H54 (cell line): ENCODE measurements around the gene CACNA1E.

ENCODE experiments used
- DNase-seq: peaks from one replicate; pipeline ENCODE4 v3.0.0; 2011; ENCODE audit warnings: low spot score, mixed read lengths; ENCODE audit not compliant: insufficient read length
- FAIRE-seq: peaks from 3 replicates; lab custom pipeline; 2011; peaks lifted over from hg19 to GRCh38; lab: Jason Lieb, UNC
- POLR2A ChIP-seq: IDR thresholded peaks from 2 replicates; pipeline ENCODE4 v1.6.1; 2011; ENCODE audit warnings: low read depth, mild to moderate bottlenecking, low read length

CACNA1E gene

DNA sequence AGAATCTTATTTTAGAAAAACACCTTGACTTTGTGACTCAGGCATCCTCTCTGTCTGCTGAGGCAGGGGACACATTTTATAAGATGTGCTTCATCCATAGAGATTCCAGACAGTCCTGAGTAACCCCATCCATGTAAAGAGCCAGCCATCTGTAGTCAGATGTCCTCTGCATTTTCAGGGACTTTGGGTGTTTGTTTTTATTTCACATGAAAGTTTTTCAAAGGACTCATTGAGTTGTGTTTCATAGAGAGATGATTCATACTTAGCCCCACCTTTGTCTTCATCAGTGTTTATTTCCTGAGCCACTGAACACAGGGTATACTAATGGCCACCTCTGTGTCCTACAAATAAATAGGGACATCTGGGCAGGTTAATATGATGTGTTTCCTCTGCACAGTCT is 280.4 kb downstream of the CACNA1E start:
- no peak for DNase-seq
- no peak for TF ChIP-seq POLR2A

DNA sequence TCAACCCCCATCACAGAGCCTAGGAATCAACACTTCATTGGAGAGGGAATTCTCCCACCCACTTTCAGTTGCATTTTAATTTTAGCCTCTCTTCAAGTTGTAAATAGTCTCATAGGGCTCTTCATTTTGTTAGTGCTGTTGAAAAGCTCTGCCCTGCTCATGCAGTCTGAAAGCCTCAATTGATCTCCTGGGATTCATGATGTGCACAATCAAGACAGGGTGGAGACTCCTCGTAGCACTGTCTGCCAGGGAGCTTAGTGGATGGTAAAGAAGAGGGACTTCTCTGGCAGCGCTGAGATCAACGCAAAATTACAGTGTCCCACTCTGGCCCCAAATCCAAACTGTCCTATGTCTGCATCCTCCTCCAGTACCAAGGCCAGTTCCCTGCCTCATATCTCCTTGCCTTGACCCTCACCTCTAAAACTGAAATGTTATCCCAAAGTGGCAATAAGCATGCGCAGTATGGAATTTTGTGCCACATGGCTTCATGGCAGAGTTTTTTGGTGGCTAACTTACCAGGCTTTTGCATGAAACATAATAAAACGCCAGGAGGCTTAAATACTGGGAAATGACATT is 282.2 kb downstream of the CACNA1E start:
- FAIRE-seq (no peak), DNase-seq (no peak)
- no peak for TF ChIP-seq POLR2A

More for the DNA sequence above, 280.4 kb downstream of the CACNA1E start:
- FAIRE-seq = no peak

DNA sequence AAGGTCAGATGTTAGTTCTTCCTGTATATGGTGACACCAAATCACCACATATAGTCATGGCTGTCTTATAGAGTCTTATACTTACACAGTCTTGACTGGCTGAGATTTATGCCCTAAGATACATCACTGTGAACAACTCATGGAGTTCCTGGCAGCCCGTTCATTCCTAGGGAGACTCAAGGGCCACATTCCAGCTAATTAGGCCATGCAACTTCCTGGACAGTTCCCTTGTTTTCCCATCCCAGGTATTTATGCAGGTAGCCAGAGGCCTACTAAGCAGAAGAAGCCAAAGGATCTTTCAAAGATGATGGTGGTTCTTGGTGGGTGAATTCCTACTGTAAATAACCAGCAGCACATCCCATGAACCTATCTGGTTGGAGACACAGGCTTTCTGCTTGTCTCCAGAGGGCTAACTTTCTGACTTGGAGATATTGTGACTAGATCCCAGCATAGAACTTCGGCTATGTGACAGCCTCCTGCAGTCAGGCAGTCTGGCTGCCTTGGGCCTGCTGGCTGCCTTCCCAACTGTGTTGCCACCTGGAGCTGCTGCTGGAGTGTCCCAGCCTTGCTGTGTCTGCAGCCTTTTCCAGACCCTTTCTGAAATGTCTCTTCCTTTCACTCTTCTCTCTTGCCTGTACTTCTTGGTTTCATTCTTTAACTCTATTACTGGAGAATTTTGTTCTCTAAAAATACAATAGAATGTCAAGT is 283.8 kb downstream of the CACNA1E start:
- TF ChIP-seq POLR2A = no peak
- FAIRE-seq (no peak), DNase-seq (no peak)

GRCh38 chr1:181768211-181768929 is 285.1 kb downstream of the CACNA1E start:
- no peak for FAIRE-seq
- TF ChIP-seq POLR2A = no peak
- DNase-seq = no peak

DNA sequence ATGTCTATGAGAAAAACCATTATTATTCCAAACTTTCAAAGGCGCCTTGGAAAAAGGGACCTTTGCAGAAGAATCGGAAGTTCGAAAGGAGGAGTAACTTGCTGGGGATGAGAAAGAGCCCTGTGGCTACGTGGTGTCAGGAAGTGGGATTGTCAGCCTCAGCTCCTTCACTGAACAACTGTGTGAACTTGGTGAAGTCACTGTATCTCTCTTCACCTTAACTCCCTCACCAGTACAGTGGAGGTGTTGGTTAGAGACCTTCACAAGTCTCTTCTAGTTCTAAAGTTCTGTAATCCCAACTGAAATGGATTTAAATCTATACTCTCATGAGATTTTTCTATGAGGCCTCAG is 285.6 kb downstream of the CACNA1E start:
- FAIRE-seq = no peak
- TF ChIP-seq POLR2A = no peak
- no peak for DNase-seq

- TF ChIP-seq POLR2A = no peak
- no peak for DNase-seq
- no peak for FAIRE-seq
Measured at GRCh38 chr1:181769846-181770245, 286.5 kb downstream of the CACNA1E start.

DNA sequence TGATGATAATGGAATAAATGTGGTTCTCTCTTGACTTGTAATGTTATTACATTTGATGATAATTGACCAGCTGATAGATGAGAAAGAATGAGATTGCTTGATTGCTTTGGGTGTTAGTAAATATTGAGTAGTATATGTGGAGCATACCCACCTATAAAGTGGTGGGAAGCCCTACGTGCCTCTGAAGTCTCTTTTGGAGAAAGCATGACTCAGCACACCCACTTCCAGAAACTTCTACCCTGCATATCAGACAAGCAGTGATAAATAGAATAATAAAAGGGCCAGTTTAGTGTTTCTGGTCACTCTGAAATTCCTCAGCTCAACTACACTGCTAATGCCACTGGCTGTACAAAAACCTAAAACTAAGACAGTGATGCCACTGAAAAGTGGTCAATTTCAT is 289.4 kb downstream of the CACNA1E start:
- TF ChIP-seq POLR2A = no peak
- DNase-seq (no peak), FAIRE-seq (no peak)

- DNase-seq (no peak), FAIRE-seq (no peak)
- no peak for TF ChIP-seq POLR2A
Measured at GRCh38 chr1:181776044-181776443, 292.7 kb downstream of the CACNA1E start.

- FAIRE-seq (no peak), DNase-seq (no peak)
- no peak for TF ChIP-seq POLR2A
Measured at GRCh38 chr1:181777286-181777685, 294.0 kb downstream of the CACNA1E start.

DNA sequence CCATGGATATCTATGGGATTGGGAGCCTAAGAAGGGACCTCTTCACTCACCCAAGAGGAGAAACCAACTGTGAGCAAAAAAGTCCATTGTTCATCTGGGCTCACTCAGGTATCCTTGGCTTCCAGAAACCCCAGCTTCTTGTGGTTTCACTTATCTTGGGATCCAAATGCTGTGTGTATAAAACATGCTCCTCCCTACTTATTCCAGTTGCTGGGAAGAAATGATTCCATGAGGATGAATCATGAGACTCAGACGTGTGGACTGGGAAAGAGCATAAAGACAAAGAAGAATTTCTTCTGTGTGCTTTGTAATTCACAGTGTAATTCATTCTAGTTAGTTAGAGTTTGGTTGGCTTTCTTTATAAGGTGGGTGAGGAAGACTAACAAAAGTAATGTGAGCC is 294.5 kb downstream of the CACNA1E start:
- no peak for TF ChIP-seq POLR2A
- DNase-seq = no peak
- FAIRE-seq = no peak

DNA sequence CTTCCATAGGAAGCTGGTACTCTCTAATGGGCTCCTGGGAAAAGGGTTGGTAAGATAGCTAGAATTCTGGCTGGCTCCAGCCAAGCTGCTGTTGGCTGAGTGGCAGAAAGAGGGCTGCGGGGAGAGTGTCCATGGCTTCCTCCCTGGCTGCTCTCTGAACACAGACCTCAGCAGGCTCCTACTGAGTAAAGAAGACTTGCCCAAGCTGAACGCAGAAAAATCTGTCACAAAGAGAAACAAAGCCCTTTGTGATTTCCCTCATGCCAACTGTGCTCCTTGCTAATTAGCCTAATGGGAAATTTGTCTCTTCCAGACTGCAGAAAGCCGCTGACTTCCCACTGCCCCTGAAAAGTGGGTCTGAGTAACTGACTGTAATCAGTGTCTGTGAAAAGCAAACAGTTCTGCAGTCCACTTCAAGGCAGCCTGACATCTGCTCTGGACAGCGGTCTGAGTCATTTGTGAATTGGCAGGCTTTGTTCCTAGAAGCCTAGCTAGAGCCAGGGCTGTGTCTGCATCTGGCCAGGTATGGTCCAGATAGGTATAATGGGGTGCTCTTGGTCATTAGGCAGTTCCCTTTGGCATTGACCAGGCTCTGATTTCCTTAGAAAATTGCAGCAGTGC is 295.4 kb downstream of the CACNA1E start:
- DNase-seq (no peak), FAIRE-seq (no peak)
- no peak for TF ChIP-seq POLR2A

DNA sequence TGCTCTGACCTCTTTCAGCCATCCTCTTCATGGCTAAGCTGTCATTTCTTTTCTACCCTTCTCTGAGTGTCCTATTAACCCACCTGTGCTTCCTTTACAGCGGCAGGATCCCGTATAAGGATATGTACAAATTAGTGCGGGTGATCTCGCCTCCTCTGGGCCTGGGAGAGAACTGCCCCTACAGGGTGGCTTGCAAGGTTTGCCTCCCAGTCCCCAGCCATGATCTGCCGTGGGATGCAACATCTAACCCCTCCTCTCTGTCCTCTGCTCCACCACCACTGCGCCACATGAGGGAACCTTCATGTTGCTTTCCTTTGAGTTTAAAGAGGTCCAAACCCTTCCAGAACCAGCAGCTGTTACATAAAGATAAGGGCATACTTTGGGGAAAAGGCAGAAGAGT is 296.0 kb downstream of the CACNA1E start:
- TF ChIP-seq POLR2A = no peak
- no peak for FAIRE-seq
- no peak for DNase-seq

DNA sequence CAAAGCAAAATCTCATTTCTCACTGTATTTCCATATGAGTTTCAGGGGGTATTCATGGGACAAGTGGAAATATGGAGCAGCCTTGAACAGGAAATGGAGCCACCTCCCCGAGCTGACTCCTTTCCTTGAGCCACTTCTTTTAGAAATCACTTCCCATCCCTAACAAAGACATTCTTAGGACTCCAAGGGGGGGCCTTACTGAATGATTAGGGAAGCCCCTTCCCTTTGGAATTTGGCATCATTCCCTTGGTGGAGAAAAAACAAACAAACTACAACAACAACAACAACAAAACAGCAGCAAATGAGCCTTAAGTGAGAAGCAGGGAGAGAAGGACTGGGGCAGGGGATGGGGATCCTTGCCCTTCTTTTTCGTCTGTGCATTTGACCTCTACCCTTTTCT is 299.9 kb downstream of the CACNA1E start:
- FAIRE-seq = no peak

GRCh38 chr1:181784039-181784683 is 300.8 kb downstream of the CACNA1E start:
- FAIRE-seq = no peak
- no peak for TF ChIP-seq POLR2A
- no peak for DNase-seq

More for the DNA sequence above, 299.9 kb downstream of the CACNA1E start:
- TF ChIP-seq POLR2A = no peak
- DNase-seq = no peak
